Measurements from ENCODE around the gene CD55.
A peak's percentile ranks its signal among the peaks of the same experiment; 100 is the strongest.

The CD55 gene

GRCh38 chr1:207321079-207321789, at the start of gene CD55:
Gene CD55, plus strand, starts transcription at chr1:207321678. Its CDS starts 88 bp downstream, at chr1:207321766.
- DNase-seq = peak; percentile 85

- DNase-seq = no peak
Measured at GRCh38 chr1:207274882-207275281, 46.6 kb upstream of the CD55 start.

GRCh38 chr1:207276465-207276864, 45.0 kb upstream of the CD55 start:
- DNase-seq = no peak

GRCh38 chr1:207277241-207277640, 44.2 kb upstream of the CD55 start:
- DNase-seq = no peak

- no peak for DNase-seq
Measured at GRCh38 chr1:207279652-207280051, 41.8 kb upstream of the CD55 start.

GRCh38 chr1:207280706-207281105, 40.8 kb upstream of the CD55 start:
- DNase-seq = no peak

GRCh38 chr1:207282058-207282457, 39.4 kb upstream of the CD55 start:
- no peak for DNase-seq

- no peak for DNase-seq
Measured at GRCh38 chr1:207282496-207283380, 38.7 kb upstream of the CD55 start.

GRCh38 chr1:207283421-207283820, 38.1 kb upstream of the CD55 start:
- no peak for DNase-seq

- DNase-seq = no peak
Measured at GRCh38 chr1:207284209-207284897, 37.1 kb upstream of the CD55 start.

GRCh38 chr1:207286786-207287468, 34.6 kb upstream of the CD55 start:
- no peak for DNase-seq

GRCh38 chr1:207288315-207288714, 33.2 kb upstream of the CD55 start:
- DNase-seq = no peak

GRCh38 chr1:207289756-207290155, 31.7 kb upstream of the CD55 start:
- DNase-seq = no peak

GRCh38 chr1:207291723-207292122, 29.8 kb upstream of the CD55 start:
- DNase-seq = no peak

GRCh38 chr1:207298186-207298585, 23.3 kb upstream of the CD55 start:
- no peak for DNase-seq

GRCh38 chr1:207298636-207299398, 22.7 kb upstream of the CD55 start:
- no peak for DNase-seq

- DNase-seq = no peak
Measured at GRCh38 chr1:207300970-207301369, 20.5 kb upstream of the CD55 start.

GRCh38 chr1:207302618-207303393, 18.7 kb upstream of the CD55 start:
- DNase-seq = no peak

GRCh38 chr1:207304710-207305488, 16.6 kb upstream of the CD55 start:
- DNase-seq = no peak

- no peak for DNase-seq
Measured at GRCh38 chr1:207305489-207305873, 16.0 kb upstream of the CD55 start.

- no peak for DNase-seq
Measured at GRCh38 chr1:207306023-207306422, 15.5 kb upstream of the CD55 start.

Data from midbrain (tissue), 1 donor.